OCI-LY1 (cell line): Measurements from ENCODE around the gene NUDT13.

Experiments used
- EZH2 ChIP-seq: fragments of 200-600 bp; sonication (generic), shearing (Covaris generic); IDR thresholded peaks from 2 replicates; pipeline ENCODE4 v1.8.0; 2017; ENCODE audit warnings: borderline replicate concordance, mixed run types, mild to moderate bottlenecking, antibody characterized with exemption, low read length, moderate library complexity, mixed read lengths
- TF ChIP-seq, protein P1 (sequence below): fragments of 200-600 bp; sonication (generic), shearing (Covaris generic); IDR thresholded peaks from 2 replicates; pipeline ENCODE4 v1.5.1; 2017; ENCODE audit warnings: mild to moderate bottlenecking, antibody characterized with exemption, low read length, moderate library complexity, mixed read lengths

DNA sequence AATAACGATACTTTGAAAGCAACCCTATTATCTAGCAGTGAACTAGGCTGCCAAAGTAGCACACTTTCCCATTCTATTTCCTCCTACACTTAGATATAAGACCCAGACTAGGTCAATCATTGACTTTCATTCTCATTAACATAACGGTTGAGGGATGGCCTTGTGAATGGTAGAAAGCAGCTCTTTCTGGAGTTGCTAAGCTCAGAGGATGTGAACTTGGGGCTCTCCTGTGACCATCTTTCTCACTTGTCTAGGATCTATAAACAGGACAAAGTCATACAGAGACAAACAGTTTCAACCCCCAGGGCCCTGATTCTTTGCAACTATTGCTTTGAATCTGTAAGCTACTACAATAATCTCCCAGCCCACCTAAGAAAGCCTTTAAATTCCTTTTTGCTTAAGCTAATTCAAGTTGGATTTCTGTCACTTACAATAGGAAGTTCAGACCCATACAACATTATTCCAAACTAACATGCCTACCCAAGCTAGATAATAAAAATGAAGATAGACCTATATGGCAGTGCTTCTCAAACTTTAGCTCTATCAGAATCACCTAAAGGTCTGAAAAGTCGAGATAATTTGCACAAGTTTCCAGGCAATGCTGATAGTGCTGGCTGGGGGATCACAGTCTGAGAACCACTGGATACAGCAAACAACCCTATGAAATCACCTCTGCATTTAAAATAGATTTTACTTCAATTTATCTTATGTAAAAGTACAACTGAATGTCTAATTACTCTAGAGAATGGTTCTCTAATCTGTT lies 30.3 kb upstream of the NUDT13 start:
- TF ChIP-seq, protein P1, sequence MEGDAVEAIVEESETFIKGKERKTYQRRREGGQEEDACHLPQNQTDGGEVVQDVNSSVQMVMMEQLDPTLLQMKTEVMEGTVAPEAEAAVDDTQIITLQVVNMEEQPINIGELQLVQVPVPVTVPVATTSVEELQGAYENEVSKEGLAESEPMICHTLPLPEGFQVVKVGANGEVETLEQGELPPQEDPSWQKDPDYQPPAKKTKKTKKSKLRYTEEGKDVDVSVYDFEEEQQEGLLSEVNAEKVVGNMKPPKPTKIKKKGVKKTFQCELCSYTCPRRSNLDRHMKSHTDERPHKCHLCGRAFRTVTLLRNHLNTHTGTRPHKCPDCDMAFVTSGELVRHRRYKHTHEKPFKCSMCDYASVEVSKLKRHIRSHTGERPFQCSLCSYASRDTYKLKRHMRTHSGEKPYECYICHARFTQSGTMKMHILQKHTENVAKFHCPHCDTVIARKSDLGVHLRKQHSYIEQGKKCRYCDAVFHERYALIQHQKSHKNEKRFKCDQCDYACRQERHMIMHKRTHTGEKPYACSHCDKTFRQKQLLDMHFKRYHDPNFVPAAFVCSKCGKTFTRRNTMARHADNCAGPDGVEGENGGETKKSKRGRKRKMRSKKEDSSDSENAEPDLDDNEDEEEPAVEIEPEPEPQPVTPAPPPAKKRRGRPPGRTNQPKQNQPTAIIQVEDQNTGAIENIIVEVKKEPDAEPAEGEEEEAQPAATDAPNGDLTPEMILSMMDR = no peak
- TF ChIP-seq EZH2 = no peak
